Measurements from ENCODE around the gene PRRX2.

DNA sequence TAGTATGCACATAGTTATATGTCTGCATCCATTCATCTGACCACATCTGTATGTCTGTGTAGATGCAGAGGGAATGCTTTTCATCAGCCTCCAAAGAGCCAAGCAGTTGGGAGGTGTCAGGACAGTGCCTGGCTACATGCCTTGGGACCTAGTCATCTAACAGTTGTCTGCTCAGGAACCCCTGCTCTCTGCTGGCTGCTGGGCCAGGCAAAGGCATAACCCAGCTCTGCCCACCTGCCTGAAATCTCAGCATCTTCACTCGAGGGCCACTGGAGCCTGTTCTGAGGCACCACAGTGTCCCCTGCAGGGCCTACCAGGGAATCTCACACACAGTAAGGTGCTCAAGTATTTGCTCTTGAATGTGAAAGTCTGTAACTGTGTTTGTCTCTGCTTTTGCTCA lies 48.3 kb upstream of the PRRX2 start:
- no peak for TF ChIP-seq ESRRA (CRISPR knock-in tag; IDR thresholded peaks at IDR 0.05; ENCODE audit: borderline replicate concordance)
- TF ChIP-seq, protein P1, sequence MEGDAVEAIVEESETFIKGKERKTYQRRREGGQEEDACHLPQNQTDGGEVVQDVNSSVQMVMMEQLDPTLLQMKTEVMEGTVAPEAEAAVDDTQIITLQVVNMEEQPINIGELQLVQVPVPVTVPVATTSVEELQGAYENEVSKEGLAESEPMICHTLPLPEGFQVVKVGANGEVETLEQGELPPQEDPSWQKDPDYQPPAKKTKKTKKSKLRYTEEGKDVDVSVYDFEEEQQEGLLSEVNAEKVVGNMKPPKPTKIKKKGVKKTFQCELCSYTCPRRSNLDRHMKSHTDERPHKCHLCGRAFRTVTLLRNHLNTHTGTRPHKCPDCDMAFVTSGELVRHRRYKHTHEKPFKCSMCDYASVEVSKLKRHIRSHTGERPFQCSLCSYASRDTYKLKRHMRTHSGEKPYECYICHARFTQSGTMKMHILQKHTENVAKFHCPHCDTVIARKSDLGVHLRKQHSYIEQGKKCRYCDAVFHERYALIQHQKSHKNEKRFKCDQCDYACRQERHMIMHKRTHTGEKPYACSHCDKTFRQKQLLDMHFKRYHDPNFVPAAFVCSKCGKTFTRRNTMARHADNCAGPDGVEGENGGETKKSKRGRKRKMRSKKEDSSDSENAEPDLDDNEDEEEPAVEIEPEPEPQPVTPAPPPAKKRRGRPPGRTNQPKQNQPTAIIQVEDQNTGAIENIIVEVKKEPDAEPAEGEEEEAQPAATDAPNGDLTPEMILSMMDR (IDR thresholded peaks at IDR 0.05), result peak; percentile 26; the same call in 1 of the 2 replicates
- TF ChIP-seq PRDM15 (CRISPR knock-in tag; IDR thresholded peaks at IDR 0.05), result no peak

All from WTC11 (cell line).